GM13976 (cell line): ENCODE data around the gene ABCC2.
"Not testable (repeated sequence)": the region's sequence is repeated elsewhere in the genome, so short reads cannot be mapped to it uniquely, and the experiment has no call there.

ENCODE experiments used
- DNase-seq: peaks from one replicate; pipeline ENCODE4 v3.0.0; 2012; ENCODE audit warnings: low spot score
- CTCF ChIP-seq: IDR thresholded peaks from 2 replicates; pipeline ENCODE4 v1.5.1; 2012; ENCODE audit warnings: borderline replicate concordance, mild to moderate bottlenecking; ENCODE audit not compliant: insufficient read depth; ENCODE audit errors: extremely low read depth, missing control alignments, control extremely low read depth
- in situ Hi-C: fragments of 300-500 bp; cut with MboI; formaldehyde crosslinking; loops from one replicate; pipeline ENCODE4 v1.12.0; 2022; ENCODE audit warnings: low sequenced_read_pairs, mixed read lengths, inconsistent platforms; ENCODE audit not compliant: unreplicated experiment

The ABCC2 gene

GRCh38 chr10:99782447-99783286 is at the start of gene ABCC2:
Gene ABCC2, plus strand, starts transcription at chr10:99782640. Its CDS starts 205 bp downstream, at chr10:99782845.
- no peak for TF ChIP-seq CTCF
- DNase-seq = no peak
- in situ Hi-C loops = no loop called here

- DNase-seq = no peak
- no peak for TF ChIP-seq CTCF
- in situ Hi-C loops = no loop called here
Measured at GRCh38 chr10:99733366-99733765, 49.1 kb upstream of the ABCC2 start.

- DNase-seq, in situ Hi-C loops: not testable (repeated sequence)
Measured at GRCh38 chr10:99734111-99734510, 48.3 kb upstream of the ABCC2 start.

- in situ Hi-C loops = no loop called here
Measured at GRCh38 chr10:99740260-99740659, 42.2 kb upstream of the ABCC2 start.

GRCh38 chr10:99740933-99741559 is 41.4 kb upstream of the ABCC2 start:
- in situ Hi-C loops = no loop called here
- no peak for DNase-seq
- no peak for TF ChIP-seq CTCF

More at GRCh38 chr10:99740260-99740659, 42.2 kb upstream of the ABCC2 start:
- no peak for DNase-seq
- no peak for TF ChIP-seq CTCF

GRCh38 chr10:99742254-99742653 is 40.2 kb upstream of the ABCC2 start:
- in situ Hi-C loops = no loop called here
- no peak for TF ChIP-seq CTCF
- no peak for DNase-seq

- DNase-seq = no peak
- in situ Hi-C loops = no loop called here
- TF ChIP-seq CTCF = no peak
Measured at GRCh38 chr10:99742701-99743100, 39.7 kb upstream of the ABCC2 start.
